Stimulated activated CD4-positive, alpha-beta T cell treated with anti-CD3 and anti-CD28 coated beads, Interleukin-15, amount 100 ng/mL, for 48 hours (primary cell): ENCODE data around the gene PDLIM4.
A peak's percentile ranks its signal among the peaks of the same experiment; 100 is the strongest.

Experiments
- DNase-seq, 2 donors: peaks; one replicate each; pipeline ENCODE4 v3.0.0-alpha.2; 2020; ENCODE audit warnings: low read depth in 2 of 2

PDLIM4 gene

GRCh38 chr5:132281856-132282614 is 24.5 kb downstream of the PDLIM4 start:
- DNase-seq, result no peak

- DNase-seq, result no peak
These were observed 26.0 kb downstream of the PDLIM4 start for GRCh38 chr5:132283423-132284043.

- no peak for DNase-seq
These were observed 31.6 kb downstream of the PDLIM4 start for GRCh38 chr5:132289097-132289496.

GRCh38 chr5:132291026-132291425 is 33.5 kb downstream of the PDLIM4 start:
- no peak for DNase-seq

GRCh38 chr5:132293066-132293991 is 35.8 kb downstream of the PDLIM4 start:
- peak; percentile 62 to 68 for DNase-seq

GRCh38 chr5:132293992-132294727 is 36.7 kb downstream of the PDLIM4 start, which contains the start of gene SLC22A4:
Gene SLC22A4, plus strand, starts transcription at chr5:132294394. Its CDS starts 223 bp downstream, at chr5:132294617.
- peak; percentile 76 to 78 for DNase-seq

- DNase-seq, result peak; percentile 69 to 78
These were observed 37.4 kb downstream of the PDLIM4 start for GRCh38 chr5:132294728-132295504.

GRCh38 chr5:132295505-132296411 is 38.3 kb downstream of the PDLIM4 start:
- no peak for DNase-seq

- DNase-seq, result no peak
These were observed 39.0 kb downstream of the PDLIM4 start for GRCh38 chr5:132296412-132297016.

- no peak for DNase-seq
These were observed 39.9 kb downstream of the PDLIM4 start for GRCh38 chr5:132297211-132297940.

GRCh38 chr5:132298298-132299212 is 41.1 kb downstream of the PDLIM4 start:
- no peak for DNase-seq

GRCh38 chr5:132299917-132300316 is 42.4 kb downstream of the PDLIM4 start:
- DNase-seq, result no peak

- no peak for DNase-seq
These were observed 43.3 kb downstream of the PDLIM4 start for GRCh38 chr5:132300577-132301343.

- no peak for DNase-seq
These were observed 44.1 kb downstream of the PDLIM4 start for GRCh38 chr5:132301344-132302271.

GRCh38 chr5:132302413-132302812 is 44.9 kb downstream of the PDLIM4 start:
- no peak for DNase-seq

GRCh38 chr5:132303589-132303988 is 46.1 kb downstream of the PDLIM4 start:
- no peak for DNase-seq
